Lower leg skin (tissue), 4 donors: ENCODE data around the gene SORCS2. TPM values are rescaled to one million over a fixed set of nuclear protein-coding genes. Genes with fewer than 3 reads are reported as not detected.
A peak's percentile ranks its signal among the peaks of the same experiment; 100 is the strongest.

ENCODE experiments used
- DNase-seq, 2 donors: peaks; one replicate each; pipeline ENCODE4 v3.0.0-alpha.2; 2019; ENCODE audit warnings: low spot score in 2 of 2
- H3K4me3 ChIP-seq: fragments of 200-600 bp; sonication (generic); 2 replicates; pipeline ENCODE4 v1.5.1; 2017; ENCODE audit warnings: mild to moderate bottlenecking, low read depth; ENCODE audit not compliant: poor library complexity, severe bottlenecking
- POLR2A ChIP-seq, 2 donors: fragments of 450-650 bp; IDR thresholded peaks; one replicate each; pipeline ENCODE4 v1.6.1; 2016 to 2017; ENCODE audit warnings: antibody characterized with exemption in 2 of 2, mild to moderate bottlenecking in 1 of 2, moderate library complexity in 1 of 2
- WGBS, 2 donors: methylation state at CpG; one replicate each; pipeline ENCODE4 v1.1.5; 2018; 5-methylcytosine and 5-hydroxymethylcytosine counted together
- intact Hi-C: fragments of 100-400 bp; cut with DNase I; formaldehyde crosslinking; loops from one replicate; pipeline ENCODE4 v1.15.0; 2023; ENCODE audit warnings: low total_unique reads
- total RNA-seq, 4 donors: library from RNA; depleted of rRNA; stranded (reverse); fragments of >200 nt; gene quantifications; one replicate each; pipeline ENCODE4 v1.1.0, GENCODE V29; 2016
- TF ChIP-seq, protein P1 (sequence below), 3 donors: fragments of 450-650 bp; IDR thresholded peaks; one replicate each; pipeline ENCODE4 v1.5.1; 2016; ENCODE audit warnings: antibody characterized with exemption in 3 of 3, mild to moderate bottlenecking in 3 of 3, moderate library complexity in 2 of 3

The SORCS2 gene
- total RNA-seq, 4 donors from 2014 or later, result 1.1 to 6.4 (median 1.5) TPM

DNA sequence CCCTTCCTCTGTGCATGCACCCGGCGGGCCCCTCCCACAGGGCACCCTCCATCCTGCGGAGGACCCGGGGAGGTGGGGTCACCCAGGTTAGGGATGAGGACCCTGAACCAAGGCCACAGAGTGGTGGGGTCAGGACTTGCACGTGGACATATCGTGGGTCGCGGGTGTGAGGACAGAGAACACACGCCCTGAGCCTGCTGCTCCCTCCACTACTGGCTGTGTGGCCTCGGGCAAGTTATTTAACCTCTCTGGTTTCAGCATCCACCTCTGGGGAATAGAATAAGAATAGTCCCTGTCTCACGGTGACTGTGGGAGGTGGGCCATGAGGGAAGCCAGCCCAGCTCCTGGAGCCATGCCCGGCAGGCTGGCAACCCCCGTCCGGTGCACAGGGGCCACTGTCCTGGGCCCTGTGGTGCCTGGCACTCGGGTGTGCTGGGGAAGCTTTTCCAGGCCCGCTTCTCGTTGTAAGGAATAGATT, 237.3 kb downstream of the SORCS2 start:
- intact Hi-C loops, result no loop called here
- 68 to 74% methylated on average over 15 to 17 of the region's 17 CpGs for WGBS, 2 donors
- peak in 1 of 2 donors; percentile 78 for DNase-seq
- H3K4me3 ChIP-seq, result no peak overlapping the region
- TF ChIP-seq POLR2A (IDR thresholded peaks at IDR 0.05), result no peak
- TF ChIP-seq, protein P1, sequence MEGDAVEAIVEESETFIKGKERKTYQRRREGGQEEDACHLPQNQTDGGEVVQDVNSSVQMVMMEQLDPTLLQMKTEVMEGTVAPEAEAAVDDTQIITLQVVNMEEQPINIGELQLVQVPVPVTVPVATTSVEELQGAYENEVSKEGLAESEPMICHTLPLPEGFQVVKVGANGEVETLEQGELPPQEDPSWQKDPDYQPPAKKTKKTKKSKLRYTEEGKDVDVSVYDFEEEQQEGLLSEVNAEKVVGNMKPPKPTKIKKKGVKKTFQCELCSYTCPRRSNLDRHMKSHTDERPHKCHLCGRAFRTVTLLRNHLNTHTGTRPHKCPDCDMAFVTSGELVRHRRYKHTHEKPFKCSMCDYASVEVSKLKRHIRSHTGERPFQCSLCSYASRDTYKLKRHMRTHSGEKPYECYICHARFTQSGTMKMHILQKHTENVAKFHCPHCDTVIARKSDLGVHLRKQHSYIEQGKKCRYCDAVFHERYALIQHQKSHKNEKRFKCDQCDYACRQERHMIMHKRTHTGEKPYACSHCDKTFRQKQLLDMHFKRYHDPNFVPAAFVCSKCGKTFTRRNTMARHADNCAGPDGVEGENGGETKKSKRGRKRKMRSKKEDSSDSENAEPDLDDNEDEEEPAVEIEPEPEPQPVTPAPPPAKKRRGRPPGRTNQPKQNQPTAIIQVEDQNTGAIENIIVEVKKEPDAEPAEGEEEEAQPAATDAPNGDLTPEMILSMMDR (IDR thresholded peaks at IDR 0.05), result no peak

- no peak for TF ChIP-seq POLR2A (IDR thresholded peaks at IDR 0.05)
- TF ChIP-seq, protein P1 (IDR thresholded peaks at IDR 0.05), result no peak
- peak in 1 of 2 donors; percentile 84 for DNase-seq
- intact Hi-C loops, result no loop called here
- H3K4me3 ChIP-seq, result no peak overlapping the region
- 41 to 44% methylated on average over 15 of the region's 16 CpGs for WGBS, 2 donors
These were observed 238.1 kb downstream of the SORCS2 start for GRCh38 chr4:7430368-7430964.

GRCh38 chr4:7430965-7431695, 238.8 kb downstream of the SORCS2 start:
- intact Hi-C loops, result no loop called here
- peak in 1 of 2 donors; percentile 86 for DNase-seq
- TF ChIP-seq, protein P1 (IDR thresholded peaks at IDR 0.05), result no peak
- no peak for TF ChIP-seq POLR2A (IDR thresholded peaks at IDR 0.05)
- 69 to 83% methylated on average over 11 to 17 of the region's 17 CpGs for WGBS, 2 donors
- no peak overlapping the region for H3K4me3 ChIP-seq

- DNase-seq, result no peak
- intact Hi-C loops, result no loop called here
- WGBS, 2 donors, result 75 to 79% methylated on average over 25 to 27 of the region's 27 CpGs
- TF ChIP-seq POLR2A (IDR thresholded peaks at IDR 0.05), result no peak
- TF ChIP-seq, protein P1 (IDR thresholded peaks at IDR 0.05), result no peak
- no peak overlapping the region for H3K4me3 ChIP-seq
These were observed 239.6 kb downstream of the SORCS2 start for GRCh38 chr4:7431696-7432530.

DNA sequence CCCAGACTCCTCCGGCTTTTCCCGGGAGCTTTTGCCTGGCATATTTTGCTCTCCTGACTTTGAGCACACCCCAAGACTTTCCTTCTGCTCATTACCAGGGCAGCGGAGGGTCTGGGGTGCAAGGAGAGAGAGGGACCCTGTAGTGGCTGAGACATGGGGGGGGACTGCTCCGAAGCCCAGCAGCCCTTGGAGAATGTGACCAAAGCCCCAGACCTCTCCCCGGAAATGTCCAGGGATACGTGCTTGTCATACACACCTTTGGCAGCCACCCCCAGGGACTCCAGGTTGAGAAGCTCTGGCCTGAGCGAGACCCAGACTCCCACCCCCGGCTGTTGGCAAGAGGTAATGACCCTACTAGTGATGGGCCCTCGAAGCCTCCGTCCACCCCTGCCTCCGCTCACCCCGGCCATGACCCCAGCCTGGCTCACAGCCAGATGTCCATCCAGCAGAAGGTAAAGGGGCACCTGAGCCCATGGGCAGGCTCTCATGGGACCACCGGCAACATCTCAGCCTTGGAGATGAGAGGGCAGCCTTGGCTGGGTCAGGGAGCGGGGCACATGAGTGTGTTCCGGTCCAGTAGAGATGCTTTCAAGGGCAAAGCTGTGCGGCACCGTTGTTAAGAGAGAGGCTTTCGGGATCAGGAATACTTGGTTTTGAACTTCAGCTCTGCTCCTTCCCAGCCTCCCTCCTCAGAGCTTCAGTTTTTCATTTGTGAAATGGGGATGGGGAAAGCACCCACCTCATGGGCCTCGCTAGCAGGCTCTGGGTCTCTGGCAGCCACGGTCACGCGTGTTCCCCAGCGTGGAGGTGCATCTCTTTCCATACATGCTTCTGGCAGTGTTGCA, 240.4 kb downstream of the SORCS2 start:
- intact Hi-C loops, result no loop called here
- no peak for DNase-seq
- WGBS, 2 donors, result 87 to 90% methylated on average over 22 to 23 of the region's 23 CpGs
- TF ChIP-seq, protein P1 (IDR thresholded peaks at IDR 0.05), result no peak
- TF ChIP-seq POLR2A (IDR thresholded peaks at IDR 0.05), result no peak
- H3K4me3 ChIP-seq, result no peak overlapping the region
